ENCODE results near the gene MAP2K4. TPM values are rescaled to one million over a fixed set of nuclear protein-coding genes. Genes with fewer than 3 reads are reported as not detected.

Gene MAP2K4
- total and polyA plus RNA-seq, 2 of the 13 experiments (the other 11 are each of a cell fraction or from before 2014, with no cell fraction given) = 21.5 to 35.6 TPM

DNA sequence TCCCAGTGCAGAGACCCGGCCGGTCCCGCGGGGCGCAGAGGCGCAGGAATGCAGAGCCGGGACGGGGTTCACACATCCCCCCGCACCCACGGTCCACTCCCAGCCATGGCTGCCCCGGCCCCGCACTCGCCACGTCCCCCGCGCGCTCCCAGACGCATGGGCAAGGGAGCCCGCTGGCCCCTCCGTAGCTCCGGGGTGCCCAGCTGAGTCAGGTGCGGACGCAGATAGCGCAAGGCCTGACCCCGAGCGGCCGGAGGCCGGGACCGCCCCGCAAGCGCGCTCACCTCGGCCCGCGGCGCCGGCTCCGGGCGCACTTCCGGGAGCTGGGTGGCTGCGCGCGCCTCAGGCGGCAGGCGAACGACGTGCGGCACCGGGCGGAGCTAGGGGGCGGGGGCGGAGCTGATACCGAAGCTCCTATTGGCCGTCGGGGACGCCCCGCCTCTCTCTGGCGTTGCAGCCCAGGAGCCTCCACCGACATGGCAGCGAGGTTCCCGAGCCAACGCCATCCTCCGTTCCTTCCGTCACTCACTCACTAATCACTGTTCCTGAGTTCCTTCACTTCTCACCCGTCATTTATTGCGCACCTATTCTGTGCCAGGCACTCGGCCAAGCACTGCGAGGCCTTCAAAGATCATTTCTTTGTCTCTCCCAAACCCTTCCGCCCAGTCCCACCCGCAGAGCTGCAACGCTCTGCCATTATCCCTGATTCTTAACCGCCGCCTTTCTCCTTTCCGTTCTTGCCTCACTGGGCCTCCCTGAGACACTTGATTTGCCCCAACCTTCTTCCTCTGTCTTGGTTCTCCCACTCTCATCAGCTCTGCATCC is 23.3 kb upstream of the MAP2K4 start, which contains the start of gene ZNF18 (continued):
- TF ChIP-seq ARNTL (CRISPR knock-in tag; IDR thresholded peaks at IDR 0.05) (no peak), NONO (IDR thresholded peaks at IDR 0.05) (no peak), NONO (CRISPR knock-in tag; conservative IDR thresholded peaks at IDR 0.05) (peak; percentile 85), ZNF709 (CRISPR knock-in tag; IDR thresholded peaks at IDR 0.05) (peak; percentile 80; the same call in 1 of the 2 replicates), ZNF224 (CRISPR knock-in tag; IDR thresholded peaks at IDR 0.05) (0 out of 2 replicates have a peak, but pooled peaks have one; percentile 38), SP4 (CRISPR knock-in tag; IDR thresholded peaks at IDR 0.05) (peak; percentile 96), MYNN (CRISPR knock-in tag; IDR thresholded peaks at IDR 0.05; ENCODE audit: low read depth) (peak; percentile 27; the same call in 1 of the 2 replicates), TEAD2 (CRISPR knock-in tag; IDR thresholded peaks at IDR 0.05) (no peak)
- TF ChIP-seq, protein P1, sequence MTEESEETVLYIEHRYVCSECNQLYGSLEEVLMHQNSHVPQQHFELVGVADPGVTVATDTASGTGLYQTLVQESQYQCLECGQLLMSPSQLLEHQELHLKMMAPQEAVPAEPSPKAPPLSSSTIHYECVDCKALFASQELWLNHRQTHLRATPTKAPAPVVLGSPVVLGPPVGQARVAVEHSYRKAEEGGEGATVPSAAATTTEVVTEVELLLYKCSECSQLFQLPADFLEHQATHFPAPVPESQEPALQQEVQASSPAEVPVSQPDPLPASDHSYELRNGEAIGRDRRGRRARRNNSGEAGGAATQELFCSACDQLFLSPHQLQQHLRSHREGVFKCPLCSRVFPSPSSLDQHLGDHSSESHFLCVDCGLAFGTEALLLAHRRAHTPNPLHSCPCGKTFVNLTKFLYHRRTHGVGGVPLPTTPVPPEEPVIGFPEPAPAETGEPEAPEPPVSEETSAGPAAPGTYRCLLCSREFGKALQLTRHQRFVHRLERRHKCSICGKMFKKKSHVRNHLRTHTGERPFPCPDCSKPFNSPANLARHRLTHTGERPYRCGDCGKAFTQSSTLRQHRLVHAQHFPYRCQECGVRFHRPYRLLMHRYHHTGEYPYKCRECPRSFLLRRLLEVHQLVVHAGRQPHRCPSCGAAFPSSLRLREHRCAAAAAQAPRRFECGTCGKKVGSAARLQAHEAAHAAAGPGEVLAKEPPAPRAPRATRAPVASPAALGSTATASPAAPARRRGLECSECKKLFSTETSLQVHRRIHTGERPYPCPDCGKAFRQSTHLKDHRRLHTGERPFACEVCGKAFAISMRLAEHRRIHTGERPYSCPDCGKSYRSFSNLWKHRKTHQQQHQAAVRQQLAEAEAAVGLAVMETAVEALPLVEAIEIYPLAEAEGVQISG (CRISPR knock-in tag; IDR thresholded peaks at IDR 0.05) = peak; percentile 95
- TF ChIP-seq, protein P2, sequence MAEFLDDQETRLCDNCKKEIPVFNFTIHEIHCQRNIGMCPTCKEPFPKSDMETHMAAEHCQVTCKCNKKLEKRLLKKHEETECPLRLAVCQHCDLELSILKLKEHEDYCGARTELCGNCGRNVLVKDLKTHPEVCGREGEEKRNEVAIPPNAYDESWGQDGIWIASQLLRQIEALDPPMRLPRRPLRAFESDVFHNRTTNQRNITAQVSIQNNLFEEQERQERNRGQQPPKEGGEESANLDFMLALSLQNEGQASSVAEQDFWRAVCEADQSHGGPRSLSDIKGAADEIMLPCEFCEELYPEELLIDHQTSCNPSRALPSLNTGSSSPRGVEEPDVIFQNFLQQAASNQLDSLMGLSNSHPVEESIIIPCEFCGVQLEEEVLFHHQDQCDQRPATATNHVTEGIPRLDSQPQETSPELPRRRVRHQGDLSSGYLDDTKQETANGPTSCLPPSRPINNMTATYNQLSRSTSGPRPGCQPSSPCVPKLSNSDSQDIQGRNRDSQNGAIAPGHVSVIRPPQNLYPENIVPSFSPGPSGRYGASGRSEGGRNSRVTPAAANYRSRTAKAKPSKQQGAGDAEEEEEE (CRISPR knock-in tag; IDR thresholded peaks at IDR 0.05; ENCODE audit: borderline replicate concordance) = 0 out of 2 replicates have a peak, but pooled peaks have one; percentile 33
- TF ChIP-seq, protein P3, sequence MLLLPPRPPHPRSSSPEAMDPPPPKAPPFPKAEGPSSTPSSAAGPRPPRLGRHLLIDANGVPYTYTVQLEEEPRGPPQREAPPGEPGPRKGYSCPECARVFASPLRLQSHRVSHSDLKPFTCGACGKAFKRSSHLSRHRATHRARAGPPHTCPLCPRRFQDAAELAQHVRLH (CRISPR knock-in tag; IDR thresholded peaks at IDR 0.05; ENCODE audit: borderline replicate concordance, low read depth) = peak; percentile 32; the same call in 1 of the 2 replicates
- TF ChIP-seq, protein P4, sequence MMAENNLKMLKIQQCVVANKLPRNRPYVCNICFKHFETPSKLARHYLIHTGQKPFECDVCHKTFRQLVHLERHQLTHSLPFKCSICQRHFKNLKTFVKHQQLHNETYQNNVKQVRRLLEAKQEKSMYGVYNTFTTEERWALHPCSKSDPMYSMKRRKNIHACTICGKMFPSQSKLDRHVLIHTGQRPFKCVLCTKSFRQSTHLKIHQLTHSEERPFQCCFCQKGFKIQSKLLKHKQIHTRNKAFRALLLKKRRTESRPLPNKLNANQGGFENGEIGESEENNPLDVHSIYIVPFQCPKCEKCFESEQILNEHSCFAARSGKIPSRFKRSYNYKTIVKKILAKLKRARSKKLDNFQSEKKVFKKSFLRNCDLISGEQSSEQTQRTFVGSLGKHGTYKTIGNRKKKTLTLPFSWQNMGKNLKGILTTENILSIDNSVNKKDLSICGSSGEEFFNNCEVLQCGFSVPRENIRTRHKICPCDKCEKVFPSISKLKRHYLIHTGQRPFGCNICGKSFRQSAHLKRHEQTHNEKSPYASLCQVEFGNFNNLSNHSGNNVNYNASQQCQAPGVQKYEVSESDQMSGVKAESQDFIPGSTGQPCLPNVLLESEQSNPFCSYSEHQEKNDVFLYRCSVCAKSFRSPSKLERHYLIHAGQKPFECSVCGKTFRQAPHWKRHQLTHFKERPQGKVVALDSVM (CRISPR knock-in tag; IDR thresholded peaks at IDR 0.05) = peak; percentile 71; the same call in 1 of the 2 replicates
- TF ChIP-seq, protein P5, sequence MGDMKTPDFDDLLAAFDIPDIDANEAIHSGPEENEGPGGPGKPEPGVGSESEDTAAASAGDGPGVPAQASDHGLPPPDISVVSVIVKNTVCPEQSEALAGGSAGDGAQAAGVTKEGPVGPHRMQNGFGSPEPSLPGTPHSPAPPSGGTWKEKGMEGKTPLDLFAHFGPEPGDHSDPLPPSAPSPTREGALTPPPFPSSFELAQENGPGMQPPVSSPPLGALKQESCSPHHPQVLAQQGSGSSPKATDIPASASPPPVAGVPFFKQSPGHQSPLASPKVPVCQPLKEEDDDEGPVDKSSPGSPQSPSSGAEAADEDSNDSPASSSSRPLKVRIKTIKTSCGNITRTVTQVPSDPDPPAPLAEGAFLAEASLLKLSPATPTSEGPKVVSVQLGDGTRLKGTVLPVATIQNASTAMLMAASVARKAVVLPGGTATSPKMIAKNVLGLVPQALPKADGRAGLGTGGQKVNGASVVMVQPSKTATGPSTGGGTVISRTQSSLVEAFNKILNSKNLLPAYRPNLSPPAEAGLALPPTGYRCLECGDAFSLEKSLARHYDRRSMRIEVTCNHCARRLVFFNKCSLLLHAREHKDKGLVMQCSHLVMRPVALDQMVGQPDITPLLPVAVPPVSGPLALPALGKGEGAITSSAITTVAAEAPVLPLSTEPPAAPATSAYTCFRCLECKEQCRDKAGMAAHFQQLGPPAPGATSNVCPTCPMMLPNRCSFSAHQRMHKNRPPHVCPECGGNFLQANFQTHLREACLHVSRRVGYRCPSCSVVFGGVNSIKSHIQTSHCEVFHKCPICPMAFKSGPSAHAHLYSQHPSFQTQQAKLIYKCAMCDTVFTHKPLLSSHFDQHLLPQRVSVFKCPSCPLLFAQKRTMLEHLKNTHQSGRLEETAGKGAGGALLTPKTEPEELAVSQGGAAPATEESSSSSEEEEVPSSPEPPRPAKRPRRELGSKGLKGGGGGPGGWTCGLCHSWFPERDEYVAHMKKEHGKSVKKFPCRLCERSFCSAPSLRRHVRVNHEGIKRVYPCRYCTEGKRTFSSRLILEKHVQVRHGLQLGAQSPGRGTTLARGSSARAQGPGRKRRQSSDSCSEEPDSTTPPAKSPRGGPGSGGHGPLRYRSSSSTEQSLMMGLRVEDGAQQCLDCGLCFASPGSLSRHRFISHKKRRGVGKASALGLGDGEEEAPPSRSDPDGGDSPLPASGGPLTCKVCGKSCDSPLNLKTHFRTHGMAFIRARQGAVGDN (CRISPR knock-in tag; IDR thresholded peaks at IDR 0.05) = peak; percentile 85
- TF ChIP-seq, protein P6, sequence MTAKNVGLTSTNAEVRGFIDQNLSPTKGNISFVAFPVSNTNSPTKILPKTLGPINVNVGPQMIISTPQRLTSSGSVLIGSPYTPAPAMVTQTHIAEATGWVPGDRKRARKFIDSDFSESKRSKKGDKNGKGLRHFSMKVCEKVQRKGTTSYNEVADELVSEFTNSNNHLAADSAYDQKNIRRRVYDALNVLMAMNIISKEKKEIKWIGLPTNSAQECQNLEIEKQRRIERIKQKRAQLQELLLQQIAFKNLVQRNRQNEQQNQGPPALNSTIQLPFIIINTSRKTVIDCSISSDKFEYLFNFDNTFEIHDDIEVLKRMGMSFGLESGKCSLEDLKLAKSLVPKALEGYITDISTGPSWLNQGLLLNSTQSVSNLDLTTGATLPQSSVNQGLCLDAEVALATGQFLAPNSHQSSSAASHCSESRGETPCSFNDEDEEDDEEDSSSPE (CRISPR knock-in tag; IDR thresholded peaks at IDR 0.05) = peak; percentile 52
